Activated B cell treated with CpG ODN at 0.5 μM for 24 hours (primary cell): ENCODE measurements around the gene BAZ2B. TPM values are rescaled to one million over a fixed set of nuclear protein-coding genes. Genes with fewer than 3 reads are reported as not detected.

Experiments used
- ATAC-seq: fragments of 200-7000 bp; cut with Tn5 transposase; one replicate; pipeline ENCODE4 v1.10.0; 2021; ENCODE audit warnings: low read depth, mild to moderate bottlenecking, moderate library complexity
- CTCF ChIA-PET: fragments of 350-600 bp; sonication (Branson Sonifier 250); formaldehyde crosslinking; loops from one replicate; lab custom pipeline; 2021; ENCODE audit warnings: antibody characterized with exemption; lab: Charles Lee
- POLR2A ChIA-PET: fragments of 350-600 bp; sonication (Branson Sonifier 250); formaldehyde crosslinking; loops from one replicate; lab custom pipeline; 2021; ENCODE audit warnings: antibody characterized with exemption; lab: Charles Lee
- DNase-seq: peaks from one replicate; pipeline ENCODE4 v3.0.0; 2022
- H3K27ac Mint-ChIP-seq: one replicate; pipeline ENCODE4 v1.8.0; 2020; ENCODE audit warnings: mixed read lengths
- H3K27me3 Mint-ChIP-seq: one replicate; pipeline ENCODE4 v1.8.0; 2021; ENCODE audit warnings: mixed read lengths
- H3K36me3 Mint-ChIP-seq: one replicate; pipeline ENCODE4 v1.8.0; 2021; ENCODE audit warnings: low read depth, mixed read lengths
- H3K4me1 Mint-ChIP-seq: one replicate; pipeline ENCODE4 v1.8.0; 2021; ENCODE audit warnings: mixed read lengths
- H3K4me3 Mint-ChIP-seq: one replicate; pipeline ENCODE4 v1.8.0; 2020; ENCODE audit warnings: mild to moderate bottlenecking, mixed read lengths
- H3K9me3 Mint-ChIP-seq: one replicate; pipeline ENCODE4 v1.8.0; 2020; ENCODE audit warnings: mixed read lengths
- intact Hi-C: fragments of 100-400 bp; cut with micrococcal nuclease; formaldehyde crosslinking; loops from one replicate; pipeline ENCODE4 v1.15.1; 2024
- total RNA-seq: library from RNA; stranded (reverse); gene quantifications from 2 replicates; pipeline ENCODE4 v1.2.3, GENCODE V29; 2022
- TF ChIP-seq, protein P1 (sequence below): fragments of 200-600 bp; IDR thresholded peaks from one replicate; pipeline ENCODE4 v1.8.0; 2022; ENCODE audit warnings: antibody characterized with exemption, mild to moderate bottlenecking

BAZ2B gene
- total RNA-seq, 1 donor from 2014 or later = 22.0 TPM

DNA sequence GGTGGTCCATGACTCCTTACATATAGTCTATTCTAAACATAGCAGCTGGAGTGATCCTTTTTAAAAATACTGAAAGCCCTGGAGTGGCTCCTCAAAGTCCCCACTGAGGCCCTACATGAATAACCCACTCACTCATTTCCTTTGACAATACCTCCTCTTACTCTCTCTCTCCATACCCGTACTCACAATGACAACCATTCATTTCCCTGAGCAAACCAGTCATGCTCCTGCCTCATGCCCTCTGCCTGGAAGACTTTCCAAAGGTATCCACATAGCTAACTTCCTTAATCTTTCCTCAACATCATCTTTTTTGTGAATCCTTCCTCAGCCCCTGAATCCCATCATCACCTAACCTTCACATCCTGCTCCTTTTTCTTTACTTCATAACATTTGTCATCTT, 102.6 kb downstream of the BAZ2B start:
- Mint-ChIP-seq H3K9me3 (no peaks in the 10 kb centered on the region), H3K4me1 (peaks cover 33% of the 10 kb centered on the region), H3K4me3 (no peak overlapping the region), H3K27me3 (no peaks in the 10 kb centered on the region), H3K27ac (no peak overlapping the region), H3K36me3 (peaks cover 4% of the 10 kb centered on the region)
- ATAC-seq (no peak), DNase-seq (no peak)
- POLR2A ChIA-PET = no interaction called here
- CTCF ChIA-PET = no interaction called here
- TF ChIP-seq, protein P1, sequence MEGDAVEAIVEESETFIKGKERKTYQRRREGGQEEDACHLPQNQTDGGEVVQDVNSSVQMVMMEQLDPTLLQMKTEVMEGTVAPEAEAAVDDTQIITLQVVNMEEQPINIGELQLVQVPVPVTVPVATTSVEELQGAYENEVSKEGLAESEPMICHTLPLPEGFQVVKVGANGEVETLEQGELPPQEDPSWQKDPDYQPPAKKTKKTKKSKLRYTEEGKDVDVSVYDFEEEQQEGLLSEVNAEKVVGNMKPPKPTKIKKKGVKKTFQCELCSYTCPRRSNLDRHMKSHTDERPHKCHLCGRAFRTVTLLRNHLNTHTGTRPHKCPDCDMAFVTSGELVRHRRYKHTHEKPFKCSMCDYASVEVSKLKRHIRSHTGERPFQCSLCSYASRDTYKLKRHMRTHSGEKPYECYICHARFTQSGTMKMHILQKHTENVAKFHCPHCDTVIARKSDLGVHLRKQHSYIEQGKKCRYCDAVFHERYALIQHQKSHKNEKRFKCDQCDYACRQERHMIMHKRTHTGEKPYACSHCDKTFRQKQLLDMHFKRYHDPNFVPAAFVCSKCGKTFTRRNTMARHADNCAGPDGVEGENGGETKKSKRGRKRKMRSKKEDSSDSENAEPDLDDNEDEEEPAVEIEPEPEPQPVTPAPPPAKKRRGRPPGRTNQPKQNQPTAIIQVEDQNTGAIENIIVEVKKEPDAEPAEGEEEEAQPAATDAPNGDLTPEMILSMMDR = no peak
- intact Hi-C loops = loop anchor here (10.0 kb wide), 1 partner anchor 1059 kb away; the partner anchor contains the start of genes CCDC148 and PKP4

DNA sequence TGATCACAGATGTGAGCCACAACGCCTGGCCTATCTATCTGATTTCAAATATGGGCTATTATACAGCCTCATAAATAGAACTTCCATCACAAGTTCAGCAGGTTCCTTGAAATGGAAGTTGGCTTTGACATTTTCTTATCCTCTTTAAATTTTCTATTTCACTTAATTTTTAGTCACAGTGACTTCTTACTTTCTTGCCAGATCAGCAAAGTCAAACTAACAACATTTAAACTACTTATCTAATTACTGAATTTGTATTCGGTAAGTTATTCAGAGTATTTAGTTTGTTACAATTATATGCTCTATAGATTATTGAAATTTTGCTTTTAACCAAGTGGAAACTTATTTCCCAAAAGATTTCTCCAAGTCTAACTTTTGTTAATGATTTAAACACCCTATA, 108.2 kb downstream of the BAZ2B start:
- H3K4me3 Mint-ChIP-seq = no peak overlapping the region
- H3K36me3 Mint-ChIP-seq = no peaks in the 10 kb centered on the region
- intact Hi-C loops = no loop called here
- no peak for ATAC-seq
- no peaks in the 10 kb centered on the region for H3K27me3 Mint-ChIP-seq
- no peak for DNase-seq
- peaks cover 7% of the 10 kb centered on the region for H3K4me1 Mint-ChIP-seq
- H3K9me3 Mint-ChIP-seq = no peaks in the 10 kb centered on the region
- CTCF ChIA-PET = no interaction called here
- TF ChIP-seq, protein P1 = no peak
- POLR2A ChIA-PET = no interaction called here
- no peak overlapping the region for H3K27ac Mint-ChIP-seq

DNA sequence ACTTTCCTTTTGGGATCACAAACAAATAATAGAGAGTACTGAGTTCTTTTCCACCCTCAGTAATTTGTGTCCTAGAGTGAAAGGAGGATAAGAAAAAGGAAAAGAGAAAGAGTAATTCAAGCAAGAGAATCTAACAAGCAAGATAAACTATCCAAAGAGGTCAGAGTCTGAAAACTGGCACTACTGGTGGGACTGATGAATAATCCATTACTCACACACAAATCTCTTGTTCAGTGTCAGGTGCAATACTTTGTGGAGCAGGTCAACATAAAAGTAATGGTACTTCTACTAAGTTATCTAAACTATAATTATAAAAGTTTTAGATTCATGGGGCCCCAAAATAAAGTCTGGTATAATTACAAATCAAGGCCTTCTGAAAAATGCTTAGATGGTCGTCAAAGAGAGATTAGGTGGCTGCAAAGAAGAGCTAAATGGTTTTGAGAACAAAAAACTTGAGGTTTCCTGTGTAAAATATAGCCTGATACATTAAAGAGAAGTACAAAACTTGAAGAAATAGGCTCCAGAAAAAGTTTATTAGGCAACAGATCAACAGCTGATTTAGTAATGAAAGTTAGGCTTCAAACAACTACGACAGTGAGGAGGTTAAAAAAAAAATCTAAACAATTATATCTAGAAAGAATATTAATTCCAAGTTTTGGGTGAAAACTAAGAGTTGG, 109.4 kb downstream of the BAZ2B start:
- intact Hi-C loops = no loop called here

DNA sequence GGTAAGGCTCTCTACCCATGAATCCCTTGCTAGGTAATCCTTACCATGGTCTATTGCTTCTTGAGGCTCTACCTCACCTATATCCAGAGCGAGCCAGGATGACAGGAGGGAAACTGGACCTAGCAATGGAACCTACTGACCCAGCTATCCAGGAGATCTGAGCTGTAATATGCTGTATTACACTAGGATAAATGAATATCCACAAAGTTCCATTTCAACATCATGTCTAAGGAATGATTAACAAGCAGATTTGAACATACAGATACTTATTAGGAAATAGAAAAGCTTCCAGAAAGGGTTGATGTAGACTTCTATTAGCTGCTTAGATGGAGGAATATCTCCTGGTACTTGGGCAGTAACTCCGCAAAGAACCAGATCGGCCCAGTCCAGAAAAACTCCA, 110.1 kb downstream of the BAZ2B start:
- CTCF ChIA-PET = no interaction called here
- DNase-seq = no peak
- no peak overlapping the region for H3K27ac Mint-ChIP-seq
- peaks cover 5% of the 10 kb centered on the region for H3K4me1 Mint-ChIP-seq
- no peaks in the 10 kb centered on the region for H3K27me3 Mint-ChIP-seq
- no peak overlapping the region for H3K4me3 Mint-ChIP-seq
- intact Hi-C loops = no loop called here
- no peaks in the 10 kb centered on the region for H3K9me3 Mint-ChIP-seq
- H3K36me3 Mint-ChIP-seq = peaks cover 4% of the 10 kb centered on the region
- POLR2A ChIA-PET = no interaction called here
- TF ChIP-seq, protein P1 = no peak
- no peak for ATAC-seq

More for the DNA sequence above, 109.4 kb downstream of the BAZ2B start:
- DNase-seq = no peak
- H3K9me3 Mint-ChIP-seq = no peaks in the 10 kb centered on the region
- CTCF ChIA-PET = no interaction called here
- TF ChIP-seq, protein P1 = no peak
- H3K27ac Mint-ChIP-seq = no peak overlapping the region
- ATAC-seq = no peak
- H3K36me3 Mint-ChIP-seq = peaks cover 2% of the 10 kb centered on the region
- H3K4me1 Mint-ChIP-seq = peaks cover 5% of the 10 kb centered on the region
- POLR2A ChIA-PET = no interaction called here
- H3K4me3 Mint-ChIP-seq = no peak overlapping the region
- H3K27me3 Mint-ChIP-seq = no peaks in the 10 kb centered on the region

DNA sequence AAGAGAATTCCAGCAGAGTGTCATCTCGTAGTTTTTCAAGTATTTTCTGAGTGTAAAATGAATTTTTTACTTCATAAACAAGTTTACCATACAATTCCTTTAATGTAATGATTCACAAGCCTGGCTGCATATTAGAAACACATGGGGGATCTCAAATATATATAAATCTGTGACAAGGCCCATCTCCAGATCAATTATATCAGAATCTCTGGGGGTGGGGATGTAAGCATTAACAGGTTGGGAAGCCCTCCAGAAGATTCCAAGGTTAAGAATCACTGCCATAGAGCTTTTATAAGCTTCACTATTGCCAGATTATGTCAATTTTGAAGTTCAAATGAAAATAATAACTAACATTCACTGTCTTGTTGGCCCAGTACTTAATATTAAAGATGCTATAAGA, 111.2 kb downstream of the BAZ2B start:
- ATAC-seq (no peak), DNase-seq (no peak)
- Mint-ChIP-seq H3K27me3 (no peaks in the 10 kb centered on the region), H3K36me3 (peaks cover 5% of the 10 kb centered on the region), H3K9me3 (peaks cover 1% of the 10 kb centered on the region), H3K4me3 (no peak overlapping the region), H3K27ac (no peak overlapping the region), H3K4me1 (peaks cover 5% of the 10 kb centered on the region)
- ChIA-PET POLR2A (no interaction called here), CTCF (no interaction called here)
- intact Hi-C loops = no loop called here
- TF ChIP-seq, protein P1 = no peak
